ENCODE measurements around the gene TBC1D20.
"Not testable (repeated sequence)": the region's sequence is repeated elsewhere in the genome, so short reads cannot be mapped to it uniquely, and the experiment has no call there.

Gene TBC1D20

DNA sequence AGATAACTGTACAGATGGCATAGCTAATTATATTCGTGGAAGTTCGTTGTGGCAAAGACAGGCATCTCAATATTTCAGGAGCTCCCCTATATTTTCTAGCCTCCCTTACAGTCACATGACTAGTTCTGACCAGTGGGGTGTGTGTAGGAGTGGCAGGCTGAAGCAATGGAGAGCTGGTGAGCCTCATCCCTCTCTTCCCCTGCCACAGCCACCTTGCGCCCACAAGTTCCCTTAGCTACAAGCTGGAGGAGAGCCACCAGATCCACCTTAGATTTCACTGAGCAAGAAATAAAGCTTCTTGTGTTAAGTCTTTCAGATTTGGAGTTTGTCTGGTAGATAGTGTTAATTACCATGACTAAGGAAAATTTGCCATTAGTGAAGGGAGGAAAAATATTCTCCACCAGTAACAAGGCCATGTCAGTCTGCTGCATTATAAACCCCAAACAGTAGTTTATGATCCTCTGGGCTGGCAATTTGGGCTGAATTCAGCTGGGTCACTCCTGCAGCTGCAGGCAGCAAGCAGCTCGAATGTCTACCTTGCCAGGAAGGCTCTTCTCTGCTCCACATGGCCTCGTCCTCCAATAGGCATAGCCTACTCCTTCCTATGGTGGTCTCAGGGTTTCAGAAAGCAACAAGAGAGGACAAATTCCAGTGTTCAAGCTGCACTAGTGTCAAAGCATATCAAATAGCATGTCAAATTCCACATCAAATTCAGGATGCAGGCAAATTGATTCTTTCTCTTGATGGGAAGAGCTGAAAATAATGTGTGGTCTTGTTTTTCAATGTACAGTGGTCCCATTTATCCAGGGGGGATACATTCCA is 61.7 kb downstream of the TBC1D20 start:
- DNase-seq = peak; percentile 42 to 58

- DNase-seq = no peak
These were observed 62.2 kb downstream of the TBC1D20 start for GRCh38 chr20:400128-400453.

DNA sequence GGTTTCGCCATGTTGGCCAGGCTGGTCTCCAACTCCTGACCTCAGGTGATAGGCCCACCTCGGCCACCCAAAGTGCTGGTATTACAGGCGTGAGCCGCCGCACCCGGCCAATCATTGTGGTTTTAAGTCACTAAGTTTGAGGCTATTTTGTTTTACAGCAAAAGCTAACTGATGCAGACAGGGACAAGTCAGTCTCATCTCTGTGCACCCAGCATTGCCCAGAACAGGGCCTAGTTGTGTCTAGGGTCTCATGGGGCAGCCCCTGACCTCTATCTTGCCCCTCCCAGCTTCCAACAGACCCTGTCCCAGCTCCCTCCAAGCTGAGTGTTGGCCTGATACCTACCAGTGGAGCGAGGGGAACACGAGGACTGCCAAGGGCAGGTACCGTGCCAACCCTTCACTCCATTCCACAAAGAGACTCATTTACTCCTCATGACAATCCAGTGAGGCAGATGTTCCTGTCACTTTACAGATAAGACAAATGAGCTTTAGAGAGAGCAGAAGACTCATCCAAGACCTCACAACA is 63.1 kb downstream of the TBC1D20 start:
- DNase-seq = no peak

DNA sequence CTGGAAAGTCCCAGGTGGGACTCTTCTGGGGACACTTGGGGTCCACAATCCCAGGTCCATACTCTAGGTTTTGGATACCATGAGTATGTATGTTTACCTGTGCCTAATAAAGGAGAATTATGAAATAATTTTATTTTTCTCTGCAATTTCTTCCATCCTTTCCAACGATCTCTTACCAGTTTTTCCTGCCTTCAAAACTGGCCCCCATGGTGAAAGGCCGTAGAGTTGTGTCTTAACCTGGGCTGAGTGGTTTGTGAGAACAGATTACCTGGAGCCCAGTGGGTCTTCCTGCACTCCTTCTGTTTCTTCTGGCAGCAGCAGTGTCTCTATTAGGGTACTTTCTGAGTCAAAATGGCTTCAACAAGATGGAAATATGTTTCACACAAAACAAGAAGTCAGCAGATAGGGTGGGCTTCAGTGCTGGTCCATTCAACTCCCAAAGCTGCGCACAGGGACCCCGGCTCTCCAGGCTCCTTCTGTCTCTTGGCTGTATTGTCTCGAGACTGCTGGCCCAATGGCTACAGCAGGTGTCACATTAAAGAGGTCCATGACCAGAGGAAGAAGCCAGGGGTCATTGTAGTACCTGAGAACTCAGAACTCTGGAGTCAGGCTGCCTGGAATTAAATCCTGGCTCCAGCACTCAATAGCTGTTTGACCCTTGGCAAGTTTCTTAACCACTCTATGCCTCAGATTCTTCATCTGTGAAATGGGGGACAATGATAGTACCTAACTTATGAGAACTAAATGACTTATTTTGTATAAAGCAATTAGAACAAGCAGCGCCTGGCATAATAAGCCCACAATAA is 64.7 kb downstream of the TBC1D20 start:
- no peak for DNase-seq

DNA sequence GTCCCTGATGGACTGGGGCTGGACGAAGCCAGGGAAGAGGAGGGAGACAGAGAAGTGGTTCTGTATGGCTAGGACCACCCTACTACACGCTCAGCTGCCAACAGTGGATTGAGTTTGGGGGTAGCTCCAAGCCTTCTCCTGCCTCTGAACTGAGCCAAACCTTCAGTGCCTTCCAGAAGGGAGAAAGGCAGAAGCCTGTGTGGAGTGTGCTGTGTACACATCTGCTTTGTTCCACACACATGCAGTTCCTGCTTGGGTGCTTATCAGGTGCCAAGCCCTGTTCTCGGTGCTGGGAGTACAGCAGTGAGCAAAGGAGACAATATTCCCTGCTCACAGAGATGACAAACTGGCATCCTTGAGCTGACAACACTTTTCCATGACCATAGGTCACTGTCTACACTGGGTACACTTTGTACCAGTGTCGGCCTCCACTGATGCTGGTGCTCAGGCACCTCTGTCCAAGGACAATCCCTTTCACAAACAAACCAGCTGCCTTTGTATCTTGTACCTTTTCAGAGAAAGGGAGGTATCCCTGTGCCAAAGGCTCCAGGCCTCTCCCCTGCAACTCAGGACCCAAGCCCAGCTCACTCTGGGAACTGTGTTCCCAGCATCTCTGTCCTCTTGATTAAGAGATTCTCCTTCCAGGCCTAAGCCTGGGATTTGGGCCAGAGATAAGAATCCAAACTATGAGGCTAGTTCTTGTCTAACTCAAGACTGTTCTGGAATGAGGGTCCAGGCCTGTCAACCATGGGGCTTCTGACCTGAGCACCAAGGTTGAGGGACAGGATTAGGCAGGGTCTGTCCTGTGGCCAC is 65.5 kb downstream of the TBC1D20 start:
- no peak for DNase-seq

DNA sequence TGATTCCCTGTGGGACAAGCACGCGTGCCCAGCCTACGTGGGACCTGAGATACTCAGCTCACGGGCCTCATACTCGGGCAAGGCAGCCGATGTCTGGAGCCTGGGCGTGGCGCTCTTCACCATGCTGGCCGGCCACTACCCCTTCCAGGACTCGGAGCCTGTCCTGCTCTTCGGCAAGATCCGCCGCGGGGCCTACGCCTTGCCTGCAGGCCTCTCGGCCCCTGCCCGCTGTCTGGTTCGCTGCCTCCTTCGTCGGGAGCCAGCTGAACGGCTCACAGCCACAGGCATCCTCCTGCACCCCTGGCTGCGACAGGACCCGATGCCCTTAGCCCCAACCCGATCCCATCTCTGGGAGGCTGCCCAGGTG is 66.1 kb downstream of the TBC1D20 start:
- no peak for DNase-seq

GRCh38 chr20:393296-393695 is 69.0 kb downstream of the TBC1D20 start:
- not testable (repeated sequence) for DNase-seq

DNA sequence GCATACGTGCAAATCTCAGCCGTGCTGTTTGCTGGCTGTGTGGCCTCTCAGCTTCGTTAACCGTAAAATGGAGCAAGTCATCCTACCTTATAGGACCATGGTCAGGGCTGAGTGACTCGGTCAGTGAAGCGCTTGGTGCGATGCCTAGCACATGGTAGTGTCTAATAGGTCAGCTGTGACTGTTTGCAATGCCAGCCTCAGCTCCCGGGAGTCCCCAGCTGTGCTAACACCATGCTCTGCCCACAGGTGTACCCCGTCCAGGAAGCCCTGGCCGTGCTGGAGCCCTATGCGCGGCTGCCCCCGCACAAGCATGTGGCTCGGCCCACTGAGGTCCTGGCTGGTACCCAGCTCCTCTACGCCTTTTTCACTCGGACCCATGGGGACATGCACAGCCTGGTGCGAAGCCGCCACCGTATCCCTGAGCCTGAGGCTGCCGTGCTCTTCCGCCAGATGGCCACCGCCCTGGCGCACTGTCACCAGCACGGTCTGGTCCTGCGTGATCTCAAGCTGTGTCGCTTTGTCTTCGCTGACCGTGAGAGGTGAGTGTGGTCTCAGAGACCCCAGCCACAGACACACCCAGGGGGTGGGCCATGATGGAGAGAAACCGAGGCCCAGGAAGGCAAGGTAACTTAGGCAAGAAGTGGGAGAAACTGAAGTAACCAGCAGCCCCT is 71.2 kb downstream of the TBC1D20 start:
- no peak for DNase-seq

DNA sequence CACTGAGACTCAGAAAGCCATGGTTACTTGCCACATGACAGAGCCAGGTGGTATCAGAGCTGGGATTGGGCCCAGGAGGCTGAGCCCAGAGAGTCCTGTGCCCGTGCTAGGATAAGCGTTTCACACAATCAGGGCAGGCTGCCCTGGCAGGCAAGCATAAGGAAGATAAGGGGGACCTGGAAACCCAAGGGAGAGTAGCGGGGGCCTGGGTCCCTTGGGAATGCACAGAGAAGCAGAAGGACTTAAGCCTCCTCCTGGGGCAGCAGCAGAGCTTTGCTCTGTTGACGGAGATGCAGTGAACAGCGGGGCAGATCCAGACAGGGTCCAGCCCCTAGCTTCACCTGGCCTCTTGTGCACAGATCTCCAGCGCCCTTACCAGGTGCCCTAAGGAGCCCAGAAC is 73.1 kb downstream of the TBC1D20 start:
- no peak for DNase-seq

DNA sequence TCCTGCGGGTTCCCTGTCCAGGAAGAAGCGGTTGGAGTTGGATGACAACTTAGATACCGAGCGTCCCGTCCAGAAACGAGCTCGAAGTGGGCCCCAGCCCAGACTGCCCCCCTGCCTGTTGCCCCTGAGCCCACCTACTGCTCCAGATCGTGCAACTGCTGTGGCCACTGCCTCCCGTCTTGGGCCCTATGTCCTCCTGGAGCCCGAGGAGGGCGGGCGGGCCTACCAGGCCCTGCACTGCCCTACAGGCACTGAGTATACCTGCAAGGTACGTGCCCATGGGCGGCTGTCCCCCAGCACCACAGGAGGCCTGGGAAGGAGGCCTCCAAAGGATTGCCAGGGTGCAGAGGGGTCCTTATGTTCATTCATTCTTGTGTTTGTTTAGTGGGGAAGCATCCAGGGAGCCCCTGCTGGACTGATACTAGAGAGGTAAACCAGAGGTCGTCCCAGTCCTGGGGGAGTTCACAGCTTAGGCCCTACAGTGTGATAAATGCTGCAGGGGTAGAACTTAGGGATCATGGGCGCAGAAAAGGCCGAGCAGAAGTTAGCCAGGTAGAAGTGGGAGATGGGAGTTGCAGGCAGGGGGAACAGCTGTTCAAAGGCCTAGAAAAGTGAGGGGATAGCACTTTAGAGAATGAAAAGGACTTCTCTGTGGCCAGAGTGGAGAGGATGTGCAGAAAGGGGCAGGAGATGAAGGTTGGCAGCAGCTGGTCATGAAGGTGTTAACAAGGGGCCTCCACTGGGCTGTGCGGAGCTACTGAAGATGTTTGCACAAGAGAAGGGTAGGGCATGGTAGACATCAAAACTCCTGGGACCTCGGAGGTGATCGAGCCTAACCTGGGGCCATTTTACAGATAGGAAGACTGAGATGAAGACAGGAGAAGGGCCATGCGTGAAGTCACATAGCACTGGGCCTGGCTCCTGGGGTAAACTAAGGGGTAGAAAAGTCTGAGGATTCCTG is 74.0 kb downstream of the TBC1D20 start:
- no peak for DNase-seq

GRCh38 chr20:387520-387919 is 74.8 kb downstream of the TBC1D20 start:
- no peak for DNase-seq

DNA sequence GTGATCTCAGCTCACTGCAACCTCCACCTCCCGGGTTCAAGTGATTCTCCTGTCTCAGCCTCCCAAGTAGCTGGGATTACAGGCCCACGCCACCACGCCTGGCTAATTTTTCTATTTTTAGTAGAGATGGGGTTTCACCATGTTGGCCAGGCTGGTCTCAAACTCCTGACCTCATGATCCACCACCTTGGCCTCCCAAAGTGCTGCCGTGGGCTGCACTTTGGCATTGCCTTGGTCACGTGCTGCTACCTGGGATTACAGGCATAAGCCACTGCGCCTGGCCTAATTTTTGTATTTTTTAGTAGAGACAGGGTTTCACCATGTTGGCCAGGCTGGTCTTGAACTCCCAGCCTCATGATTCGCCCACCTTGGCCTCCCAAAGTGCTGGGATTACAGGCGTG is 75.7 kb downstream of the TBC1D20 start:
- DNase-seq = not testable (repeated sequence)
